ENCODE data around the gene CEP152. TPM values are rescaled to one million over a fixed set of nuclear protein-coding genes. Genes with fewer than 3 reads are reported as not detected.

Gene CEP152
- total and polyA plus RNA-seq, 4 donors: 0.30 to 9.7 (median 3.5) TPM

DNA sequence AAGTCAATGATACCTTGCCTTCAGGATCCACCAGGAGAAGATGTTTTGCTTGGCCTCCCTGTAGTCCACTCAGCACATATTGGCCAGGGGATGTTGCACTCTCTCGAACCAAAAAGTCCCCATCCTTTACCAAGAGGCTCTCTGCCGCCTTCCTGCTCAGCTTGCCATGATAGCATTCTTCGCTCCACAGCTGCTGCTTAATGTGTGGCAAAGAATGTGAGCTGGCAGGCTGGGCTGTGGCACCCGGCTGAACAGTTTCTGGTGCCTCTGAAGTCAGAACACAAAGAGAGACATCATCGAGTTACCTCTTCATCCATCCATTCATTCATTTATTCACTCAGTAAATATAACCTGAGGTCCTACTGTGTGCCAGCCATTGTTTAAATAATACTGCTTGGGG lies 23.9 kb upstream of the CEP152 start:
- Histone ChIP-seq H3K36me3 (ENCODE audit: control insufficient read depth in 4 of 4, insufficient read depth in 3 of 4, low read depth in 1 of 4, low read length in 3 of 4) (no peaks in the 10 kb centered on the region), H3K27me3 (ENCODE audit: control insufficient read depth in 4 of 4, insufficient read depth in 4 of 4, low read length in 3 of 4) (no peaks in the 10 kb centered on the region), H3K4me1 (ENCODE audit: control insufficient read depth in 4 of 4, insufficient read depth in 4 of 4, low read length in 3 of 4) (no peaks in the 10 kb centered on the region), H3K27ac (ENCODE audit: low read depth in 1 of 2, low read length in 2 of 2) (no peak overlapping the region), H3K9ac (ENCODE audit: low read depth in 1 of 2, low read length in 2 of 2) (no peak overlapping the region), H3K4me3 (ENCODE audit: low read depth in 1 of 3, low read length in 3 of 3) (no peak overlapping the region), H3K9me3 (ENCODE audit: control insufficient read depth in 4 of 4, low read length in 3 of 4) (peaks cover 0 to 2% (median 1%) of the 10 kb centered on the region in 4 donors)
- 82% methylated on average over 5 of the region's 5 CpGs for WGBS
- DNase-seq (ENCODE audit: low spot score): no peak
- TF ChIP-seq FOXA2 (IDR thresholded peaks at IDR 0.05) (no peak), HNF4A (conservative IDR thresholded peaks at IDR 0.05) (no peak), RXRA (IDR thresholded peaks at IDR 0.05) (no peak), JUND (IDR thresholded peaks at IDR 0.05) (no peak), NR2F2 (IDR thresholded peaks at IDR 0.05) (no peak), CTCF (IDR thresholded peaks at IDR 0.05; ENCODE audit: low read depth, low read length, missing input control) (no peak), ATF3 (IDR thresholded peaks at IDR 0.05) (no peak), YY1 (IDR thresholded peaks at IDR 0.05) (no peak), HNF4G (IDR thresholded peaks at IDR 0.05) (no peak), EGR1 (IDR thresholded peaks at IDR 0.05; ENCODE audit: low read depth in 2 of 2) (no peak), GABPA (IDR thresholded peaks at IDR 0.05 in 1 of 2, conservative IDR thresholded peaks at IDR 0.05 in 1 of 2) (no peak), RAD21 (IDR thresholded peaks at IDR 0.05) (no peak), FOXA1 (IDR thresholded peaks at IDR 0.05) (no peak), TAF1 (conservative IDR thresholded peaks at IDR 0.05) (no peak), SP1 (IDR thresholded peaks at IDR 0.05) (no peak)
- TF ChIP-seq, protein P1, sequence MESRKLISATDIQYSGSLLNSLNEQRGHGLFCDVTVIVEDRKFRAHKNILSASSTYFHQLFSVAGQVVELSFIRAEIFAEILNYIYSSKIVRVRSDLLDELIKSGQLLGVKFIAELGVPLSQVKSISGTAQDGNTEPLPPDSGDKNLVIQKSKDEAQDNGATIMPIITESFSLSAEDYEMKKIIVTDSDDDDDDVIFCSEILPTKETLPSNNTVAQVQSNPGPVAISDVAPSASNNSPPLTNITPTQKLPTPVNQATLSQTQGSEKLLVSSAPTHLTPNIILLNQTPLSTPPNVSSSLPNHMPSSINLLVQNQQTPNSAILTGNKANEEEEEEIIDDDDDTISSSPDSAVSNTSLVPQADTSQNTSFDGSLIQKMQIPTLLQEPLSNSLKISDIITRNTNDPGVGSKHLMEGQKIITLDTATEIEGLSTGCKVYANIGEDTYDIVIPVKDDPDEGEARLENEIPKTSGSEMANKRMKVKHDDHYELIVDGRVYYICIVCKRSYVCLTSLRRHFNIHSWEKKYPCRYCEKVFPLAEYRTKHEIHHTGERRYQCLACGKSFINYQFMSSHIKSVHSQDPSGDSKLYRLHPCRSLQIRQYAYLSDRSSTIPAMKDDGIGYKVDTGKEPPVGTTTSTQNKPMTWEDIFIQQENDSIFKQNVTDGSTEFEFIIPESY (IDR thresholded peaks at IDR 0.05): no peak
- TF ChIP-seq, protein P2, sequence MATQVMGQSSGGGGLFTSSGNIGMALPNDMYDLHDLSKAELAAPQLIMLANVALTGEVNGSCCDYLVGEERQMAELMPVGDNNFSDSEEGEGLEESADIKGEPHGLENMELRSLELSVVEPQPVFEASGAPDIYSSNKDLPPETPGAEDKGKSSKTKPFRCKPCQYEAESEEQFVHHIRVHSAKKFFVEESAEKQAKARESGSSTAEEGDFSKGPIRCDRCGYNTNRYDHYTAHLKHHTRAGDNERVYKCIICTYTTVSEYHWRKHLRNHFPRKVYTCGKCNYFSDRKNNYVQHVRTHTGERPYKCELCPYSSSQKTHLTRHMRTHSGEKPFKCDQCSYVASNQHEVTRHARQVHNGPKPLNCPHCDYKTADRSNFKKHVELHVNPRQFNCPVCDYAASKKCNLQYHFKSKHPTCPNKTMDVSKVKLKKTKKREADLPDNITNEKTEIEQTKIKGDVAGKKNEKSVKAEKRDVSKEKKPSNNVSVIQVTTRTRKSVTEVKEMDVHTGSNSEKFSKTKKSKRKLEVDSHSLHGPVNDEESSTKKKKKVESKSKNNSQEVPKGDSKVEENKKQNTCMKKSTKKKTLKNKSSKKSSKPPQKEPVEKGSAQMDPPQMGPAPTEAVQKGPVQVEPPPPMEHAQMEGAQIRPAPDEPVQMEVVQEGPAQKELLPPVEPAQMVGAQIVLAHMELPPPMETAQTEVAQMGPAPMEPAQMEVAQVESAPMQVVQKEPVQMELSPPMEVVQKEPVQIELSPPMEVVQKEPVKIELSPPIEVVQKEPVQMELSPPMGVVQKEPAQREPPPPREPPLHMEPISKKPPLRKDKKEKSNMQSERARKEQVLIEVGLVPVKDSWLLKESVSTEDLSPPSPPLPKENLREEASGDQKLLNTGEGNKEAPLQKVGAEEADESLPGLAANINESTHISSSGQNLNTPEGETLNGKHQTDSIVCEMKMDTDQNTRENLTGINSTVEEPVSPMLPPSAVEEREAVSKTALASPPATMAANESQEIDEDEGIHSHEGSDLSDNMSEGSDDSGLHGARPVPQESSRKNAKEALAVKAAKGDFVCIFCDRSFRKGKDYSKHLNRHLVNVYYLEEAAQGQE (IDR thresholded peaks at IDR 0.05): no peak
